DND-41 (cell line): Measurements from ENCODE around the gene PTPRG.

Source experiments
- ATAC-seq: fragments of 200-7000 bp; cut with Tn5 transposase; 3 replicates; pipeline ENCODE4 v1.9.1; 2021; ENCODE audit warnings: low read depth; ENCODE audit not compliant: insufficient read depth
- DNase-seq: peaks from one replicate; pipeline ENCODE4 v3.0.0-alpha.2; 2020
- H2AFZ ChIP-seq: 2 replicates; pipeline ENCODE4 v1.6.0; 2012; ENCODE audit warnings: low read depth, low read length
- H3K27ac ChIP-seq: 2 replicates; pipeline ENCODE4 v1.5.1; 2012; ENCODE audit warnings: low read length, inconsistent platforms
- H3K27me3 ChIP-seq: fragments of 200-600 bp; sonication (generic); 2 replicates; pipeline ENCODE4 v1.6.0; 2012; ENCODE audit warnings: low read length, mild to moderate bottlenecking, inconsistent platforms; ENCODE audit not compliant: insufficient read depth, poor library complexity
- H3K36me3 ChIP-seq: 2 replicates; pipeline ENCODE4 v1.5.1; 2012; ENCODE audit warnings: low read length, inconsistent platforms; ENCODE audit not compliant: insufficient read depth
- H3K4me1 ChIP-seq: 2 replicates; pipeline ENCODE4 v1.5.1; 2012; ENCODE audit warnings: mild to moderate bottlenecking, low read length; ENCODE audit not compliant: insufficient read depth
- H3K4me2 ChIP-seq: 2 replicates; pipeline ENCODE4 v1.6.0; 2012; ENCODE audit warnings: mild to moderate bottlenecking, moderate library complexity, low read length, inconsistent platforms; ENCODE audit not compliant: insufficient read depth
- H3K4me3 ChIP-seq, 2 experiments: fragments of 200-600 bp in 1 of 2; shearing (Covaris generic) in 1 of 2; 2 replicates each; pipeline ENCODE4 v1.5.1; 2012 to 2016; ENCODE audit warnings: inconsistent platforms in 2 of 2, low read length in 2 of 2, mild to moderate bottlenecking in 2 of 2, low read depth in 1 of 2, moderate library complexity in 1 of 2
- H3K79me2 ChIP-seq: 2 replicates; pipeline ENCODE4 v1.6.0; 2012; ENCODE audit warnings: low read length, inconsistent platforms; ENCODE audit not compliant: insufficient read depth
- H3K9ac ChIP-seq: 2 replicates; pipeline ENCODE4 v1.6.0; 2012; ENCODE audit warnings: low read depth, mild to moderate bottlenecking, inconsistent platforms, low read length, moderate library complexity
- H3K9me3 ChIP-seq: 2 replicates; pipeline ENCODE4 v1.5.1; 2012; ENCODE audit warnings: low read length, moderate library complexity, mild to moderate bottlenecking, inconsistent platforms; ENCODE audit not compliant: insufficient read depth, severe bottlenecking
- H4K20me1 ChIP-seq: 2 replicates; pipeline ENCODE4 v1.6.0; 2012; ENCODE audit warnings: low read length; ENCODE audit not compliant: insufficient read depth
- EZH2 ChIP-seq: IDR thresholded peaks from 3 replicates; pipeline ENCODE4 v1.6.1; 2012; ENCODE audit warnings: borderline replicate concordance, low read depth, mild to moderate bottlenecking, moderate library complexity, low read length, inconsistent platforms; ENCODE audit not compliant: severe bottlenecking
- TF ChIP-seq, protein P1 (sequence below): IDR thresholded peaks from 2 replicates; pipeline ENCODE4 v1.5.1; 2012; ENCODE audit warnings: borderline replicate concordance, low read length, moderate library complexity, mild to moderate bottlenecking; ENCODE audit not compliant: poor library complexity, severe bottlenecking; ENCODE audit errors: extremely low read depth

PTPRG gene

DNA sequence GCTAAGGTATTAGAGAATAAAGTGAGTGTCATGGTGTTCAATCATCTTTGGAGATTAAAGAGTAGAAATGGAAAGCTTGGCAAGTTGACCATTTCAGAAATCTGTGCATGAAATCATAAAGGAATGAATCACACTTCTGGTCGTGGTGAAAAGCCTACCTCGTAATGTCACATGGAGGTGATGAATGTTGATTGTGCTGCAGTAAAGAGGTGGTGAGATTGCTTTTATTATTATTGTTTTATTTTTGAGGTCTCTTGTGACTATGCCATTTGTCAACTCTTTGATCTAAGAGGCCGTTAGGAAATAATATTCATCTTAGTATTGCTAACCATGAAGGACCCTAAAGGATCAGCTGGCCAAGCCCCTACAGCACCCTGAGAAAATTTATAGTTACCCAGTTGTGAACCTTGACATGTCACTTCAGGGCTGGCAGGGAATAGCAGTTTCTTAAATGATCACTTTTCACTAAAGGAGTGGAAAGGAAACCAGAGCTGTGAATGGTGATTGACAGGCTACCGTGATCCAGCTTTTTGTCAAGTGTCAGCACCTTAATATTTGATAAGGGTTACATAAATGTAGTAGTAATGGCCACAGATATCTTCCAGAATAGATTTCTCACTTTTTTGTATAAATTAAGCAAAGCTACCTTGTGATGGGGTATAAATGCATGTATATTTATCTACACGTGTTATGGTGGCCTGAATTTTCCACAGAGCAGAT is 203.9 kb downstream of the PTPRG start:
- no peaks in the 10 kb centered on the region for H3K36me3 ChIP-seq
- H3K9ac ChIP-seq = no peak overlapping the region
- H3K79me2 ChIP-seq = no peaks in the 10 kb centered on the region
- no peaks in the 10 kb centered on the region for H4K20me1 ChIP-seq
- H3K4me1 ChIP-seq = no peaks in the 10 kb centered on the region
- no peak overlapping the region for H3K27ac ChIP-seq
- DNase-seq (no peak), ATAC-seq (no peak)
- H3K4me2 ChIP-seq = no peak overlapping the region
- H3K9me3 ChIP-seq = no peaks in the 10 kb centered on the region
- no peak for TF ChIP-seq EZH2
- TF ChIP-seq, protein P1, sequence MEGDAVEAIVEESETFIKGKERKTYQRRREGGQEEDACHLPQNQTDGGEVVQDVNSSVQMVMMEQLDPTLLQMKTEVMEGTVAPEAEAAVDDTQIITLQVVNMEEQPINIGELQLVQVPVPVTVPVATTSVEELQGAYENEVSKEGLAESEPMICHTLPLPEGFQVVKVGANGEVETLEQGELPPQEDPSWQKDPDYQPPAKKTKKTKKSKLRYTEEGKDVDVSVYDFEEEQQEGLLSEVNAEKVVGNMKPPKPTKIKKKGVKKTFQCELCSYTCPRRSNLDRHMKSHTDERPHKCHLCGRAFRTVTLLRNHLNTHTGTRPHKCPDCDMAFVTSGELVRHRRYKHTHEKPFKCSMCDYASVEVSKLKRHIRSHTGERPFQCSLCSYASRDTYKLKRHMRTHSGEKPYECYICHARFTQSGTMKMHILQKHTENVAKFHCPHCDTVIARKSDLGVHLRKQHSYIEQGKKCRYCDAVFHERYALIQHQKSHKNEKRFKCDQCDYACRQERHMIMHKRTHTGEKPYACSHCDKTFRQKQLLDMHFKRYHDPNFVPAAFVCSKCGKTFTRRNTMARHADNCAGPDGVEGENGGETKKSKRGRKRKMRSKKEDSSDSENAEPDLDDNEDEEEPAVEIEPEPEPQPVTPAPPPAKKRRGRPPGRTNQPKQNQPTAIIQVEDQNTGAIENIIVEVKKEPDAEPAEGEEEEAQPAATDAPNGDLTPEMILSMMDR = no peak
- H3K4me3 ChIP-seq = no peak overlapping the region
- no peak overlapping the region for H2AFZ ChIP-seq
- H3K27me3 ChIP-seq = no peaks in the 10 kb centered on the region

DNA sequence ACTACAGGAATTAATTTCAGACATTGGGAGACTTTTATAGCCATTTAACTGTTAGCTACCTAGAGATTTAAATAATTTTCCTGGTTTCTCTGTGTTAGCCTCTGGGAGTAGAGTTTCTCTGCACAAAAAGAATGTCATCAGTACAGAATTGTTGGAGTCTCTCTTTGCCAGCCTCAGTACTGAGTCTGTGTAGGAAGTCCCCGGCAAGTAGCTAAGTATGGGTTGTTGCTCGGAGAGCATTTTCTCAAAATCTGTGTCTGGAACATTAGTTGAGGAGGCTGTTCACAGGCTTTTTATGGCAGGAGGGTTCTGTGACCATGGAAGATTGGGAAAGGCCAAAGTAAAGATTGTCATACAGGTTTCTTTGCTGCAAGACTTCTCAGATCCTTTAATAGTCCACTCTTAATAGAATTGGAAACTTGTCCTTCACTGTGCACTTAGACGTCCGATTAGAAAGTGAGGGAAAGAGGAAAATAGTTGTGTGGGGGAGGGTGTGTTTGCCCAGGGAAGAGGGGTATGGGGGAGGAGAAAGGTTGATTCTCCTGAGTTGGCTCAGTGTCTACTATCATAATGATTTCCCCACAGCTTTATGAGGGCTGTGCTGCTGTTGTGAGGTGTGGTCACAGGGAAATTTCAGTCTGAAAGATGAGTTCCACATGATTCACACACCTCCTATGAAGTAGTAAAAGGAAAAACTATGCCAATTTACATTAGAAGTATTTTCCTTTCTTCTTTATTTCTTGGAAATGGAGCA is 207.1 kb downstream of the PTPRG start:
- no peaks in the 10 kb centered on the region for H3K79me2 ChIP-seq
- TF ChIP-seq, protein P1 = no peak
- ATAC-seq = no peak
- no peak overlapping the region for H3K4me2 ChIP-seq
- H3K27ac ChIP-seq = no peak overlapping the region
- no peaks in the 10 kb centered on the region for H3K27me3 ChIP-seq
- H3K4me3 ChIP-seq = no peak overlapping the region
- no peak for DNase-seq
- H3K4me1 ChIP-seq = no peaks in the 10 kb centered on the region
- no peak overlapping the region for H2AFZ ChIP-seq
- no peak overlapping the region for H3K9ac ChIP-seq
- no peaks in the 10 kb centered on the region for H3K36me3 ChIP-seq
- no peaks in the 10 kb centered on the region for H4K20me1 ChIP-seq
- no peaks in the 10 kb centered on the region for H3K9me3 ChIP-seq

DNA sequence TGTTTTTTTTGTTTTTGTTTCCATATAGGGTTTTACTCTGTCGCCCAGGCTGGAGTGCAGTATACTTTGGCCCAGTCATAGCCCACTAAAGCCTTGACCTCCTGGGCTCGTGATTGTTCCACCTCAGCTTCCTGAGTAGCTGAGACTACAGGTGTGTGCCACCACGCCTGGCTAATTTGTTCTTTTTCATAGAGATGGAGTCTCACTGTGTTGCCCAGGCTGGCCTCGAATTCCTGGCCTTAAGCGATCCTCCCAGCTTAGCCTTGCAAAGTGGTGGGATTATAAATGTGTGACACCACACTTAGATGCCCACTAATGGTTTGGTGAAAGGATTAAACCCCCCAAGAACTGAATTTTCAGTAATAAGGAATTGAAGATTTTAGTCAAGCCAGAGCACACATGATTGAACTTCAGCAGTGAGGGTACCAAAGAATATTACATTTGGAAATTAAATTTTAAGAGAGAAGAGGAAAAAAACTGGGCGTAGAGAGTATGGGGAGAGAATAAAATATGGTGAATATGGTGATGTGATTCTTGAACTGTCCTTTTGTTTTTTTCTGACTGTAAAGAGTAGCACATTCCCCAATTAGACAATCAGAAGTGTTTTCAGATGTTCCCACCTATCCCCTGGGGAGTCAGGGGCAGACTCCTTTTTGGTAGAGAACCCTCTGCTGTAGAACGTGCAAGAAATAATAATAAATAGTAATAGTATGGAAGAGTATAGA is 208.1 kb downstream of the PTPRG start:
- Histone ChIP-seq H3K9me3 (no peaks in the 10 kb centered on the region), H3K4me3 (no peak overlapping the region), H3K36me3 (no peaks in the 10 kb centered on the region), H2AFZ (no peak overlapping the region), H3K9ac (no peak overlapping the region), H3K4me1 (no peaks in the 10 kb centered on the region), H3K27me3 (no peaks in the 10 kb centered on the region), H3K79me2 (no peaks in the 10 kb centered on the region), H3K4me2 (no peak overlapping the region), H4K20me1 (no peaks in the 10 kb centered on the region), H3K27ac (no peak overlapping the region)
- no peak for ATAC-seq
- TF ChIP-seq, protein P1 = no peak
- TF ChIP-seq EZH2 = no peak
- no peak for DNase-seq
